ENCODE measurements around the gene ACAP3. TPM values are rescaled to one million over a fixed set of nuclear protein-coding genes. Genes with fewer than 3 reads are reported as not detected.

ACAP3 gene
- total RNA-seq, 4 donors from 2014 or later, result 13.4 to 43.3 (median 18.8) TPM

GRCh38 chr1:1331068-1331965 is 23.6 kb upstream of the ACAP3 start, which contains the start of gene TAS1R3:
TAS1R3 (plus strand) TSS chr1:1331280; CDS start chr1:1331346, 66 bp downstream.
- TF ChIP-seq CTCF (IDR thresholded peaks at IDR 0.05; ENCODE audit: low read depth), result no peak

GRCh38 chr1:1330366-1331067 is 22.8 kb upstream of the ACAP3 start:
- no peak for TF ChIP-seq CTCF (IDR thresholded peaks at IDR 0.05; ENCODE audit: low read depth)

- no peak for TF ChIP-seq CTCF (IDR thresholded peaks at IDR 0.05; ENCODE audit: low read depth)
These were observed 21.8 kb upstream of the ACAP3 start for GRCh38 chr1:1329304-1330210.

GRCh38 chr1:1328254-1328653 is 20.5 kb upstream of the ACAP3 start:
- no peak for TF ChIP-seq CTCF (IDR thresholded peaks at IDR 0.05; ENCODE audit: low read depth)

GRCh38 chr1:1327291-1327690 is 19.6 kb upstream of the ACAP3 start:
- TF ChIP-seq CTCF (IDR thresholded peaks at IDR 0.05; ENCODE audit: low read depth), result no peak

GRCh38 chr1:1326075-1326605 is 18.4 kb upstream of the ACAP3 start:
- no peak for TF ChIP-seq CTCF (IDR thresholded peaks at IDR 0.05; ENCODE audit: low read depth)

Measured in subcutaneous adipose tissue (tissue), 4 donors.